HG02981 (cell line): ENCODE measurements around the gene GPR55.

Source experiments
- ATAC-seq: cut with Tn5 transposase; IDR thresholded peaks from one replicate; pipeline ENCODE4 v1.9.1; 2021; ENCODE audit warnings: mild to moderate bottlenecking, moderate library complexity; ENCODE audit not compliant: unreplicated experiment

Gene GPR55

DNA sequence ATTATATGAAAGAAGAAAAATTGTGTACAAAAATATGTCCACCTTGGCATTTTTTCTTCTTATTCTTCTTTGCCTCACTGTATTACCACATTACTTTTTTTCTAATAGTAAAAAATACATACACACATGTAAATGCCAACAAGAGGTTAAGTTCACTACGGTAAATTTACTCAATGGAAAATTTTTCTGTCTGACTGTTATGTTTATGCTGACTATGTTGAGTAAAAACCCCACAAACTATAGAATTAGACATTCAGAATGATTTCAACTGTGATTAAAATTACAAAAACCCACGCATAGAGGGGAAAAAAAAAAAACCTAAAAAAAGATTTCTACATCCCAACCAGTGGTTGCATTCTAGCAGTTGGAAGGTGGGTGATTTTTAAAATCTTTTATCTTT, 5.4 kb downstream of the GPR55 start:
- ATAC-seq: no peak

DNA sequence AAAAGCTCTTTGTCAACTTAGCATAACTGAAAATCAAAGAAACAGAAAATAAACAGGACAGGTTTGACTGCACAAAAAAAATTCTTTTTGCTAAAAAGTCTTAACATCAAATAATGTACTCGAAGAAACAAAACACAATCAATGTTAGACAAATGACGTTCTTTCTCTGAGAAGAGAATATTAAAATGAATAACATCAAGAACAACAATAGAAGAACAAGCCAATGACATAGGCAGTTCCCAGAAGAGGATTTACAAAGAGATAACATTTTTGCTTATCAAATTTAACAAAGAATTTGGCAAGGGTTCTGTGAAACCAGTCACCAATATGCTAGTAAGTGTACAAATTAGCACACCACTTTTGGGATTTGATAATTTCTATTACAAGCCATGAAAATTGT, 5.8 kb downstream of the GPR55 start:
- no peak for ATAC-seq

DNA sequence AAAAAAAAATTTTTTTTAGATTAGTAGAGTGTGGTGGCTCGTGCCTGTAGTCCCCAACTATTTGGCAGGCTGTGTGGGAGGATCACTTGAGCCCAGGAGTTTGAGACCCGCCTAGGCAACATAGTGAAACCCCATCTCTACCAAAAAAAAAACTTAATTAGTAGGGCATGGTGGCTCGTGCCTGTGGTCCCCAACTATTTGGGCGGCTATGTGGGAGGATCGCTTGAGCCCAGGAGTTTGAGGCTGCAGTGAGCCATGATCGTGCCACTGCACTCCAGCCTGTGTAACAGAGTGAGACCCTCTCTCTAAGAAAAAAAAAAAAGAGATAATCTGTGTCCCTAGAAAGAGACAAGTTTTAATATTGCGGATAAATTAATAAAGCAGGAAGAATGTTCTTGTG, 8.8 kb downstream of the GPR55 start:
- ATAC-seq: no peak

DNA sequence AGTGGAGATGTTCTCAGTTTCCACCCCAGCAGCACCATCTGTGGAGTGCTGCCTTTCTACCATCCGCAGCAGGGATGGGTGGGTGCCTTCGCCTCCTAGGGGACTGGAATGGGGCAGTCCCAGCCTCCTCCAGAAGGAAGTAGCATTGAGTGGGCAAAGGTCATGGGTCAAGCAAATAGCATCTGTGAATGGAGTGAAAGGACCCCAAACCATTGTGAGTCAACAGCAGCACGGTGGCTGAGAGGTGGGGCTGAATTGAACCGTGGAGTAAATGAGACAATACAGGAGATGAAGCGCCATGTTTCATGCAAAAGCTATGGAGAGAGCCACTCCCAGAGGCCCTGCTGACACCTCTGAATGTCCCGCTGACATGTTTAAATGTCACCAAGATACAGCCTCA, 9.7 kb downstream of the GPR55 start:
- ATAC-seq: no peak

DNA sequence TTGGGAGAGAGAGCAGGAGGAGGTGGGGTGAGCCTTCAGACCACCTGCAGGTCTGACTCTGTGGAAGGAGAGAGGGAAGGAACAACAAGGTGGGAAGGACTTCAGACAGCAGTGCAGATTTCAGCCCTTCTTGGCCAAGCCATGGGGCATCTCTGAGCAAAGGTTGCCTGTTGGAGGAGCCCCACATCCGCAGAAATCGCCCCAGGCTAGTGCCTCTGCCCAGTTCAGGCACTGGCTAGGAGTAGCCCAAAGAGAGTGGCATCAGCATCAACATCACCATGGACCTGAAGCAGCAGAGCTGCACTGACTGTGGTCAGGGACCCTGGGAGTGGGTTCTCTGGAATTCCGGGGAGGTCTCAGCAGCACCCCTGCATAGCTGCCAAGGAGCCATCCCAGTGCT, 10.2 kb downstream of the GPR55 start:
- no peak for ATAC-seq

DNA sequence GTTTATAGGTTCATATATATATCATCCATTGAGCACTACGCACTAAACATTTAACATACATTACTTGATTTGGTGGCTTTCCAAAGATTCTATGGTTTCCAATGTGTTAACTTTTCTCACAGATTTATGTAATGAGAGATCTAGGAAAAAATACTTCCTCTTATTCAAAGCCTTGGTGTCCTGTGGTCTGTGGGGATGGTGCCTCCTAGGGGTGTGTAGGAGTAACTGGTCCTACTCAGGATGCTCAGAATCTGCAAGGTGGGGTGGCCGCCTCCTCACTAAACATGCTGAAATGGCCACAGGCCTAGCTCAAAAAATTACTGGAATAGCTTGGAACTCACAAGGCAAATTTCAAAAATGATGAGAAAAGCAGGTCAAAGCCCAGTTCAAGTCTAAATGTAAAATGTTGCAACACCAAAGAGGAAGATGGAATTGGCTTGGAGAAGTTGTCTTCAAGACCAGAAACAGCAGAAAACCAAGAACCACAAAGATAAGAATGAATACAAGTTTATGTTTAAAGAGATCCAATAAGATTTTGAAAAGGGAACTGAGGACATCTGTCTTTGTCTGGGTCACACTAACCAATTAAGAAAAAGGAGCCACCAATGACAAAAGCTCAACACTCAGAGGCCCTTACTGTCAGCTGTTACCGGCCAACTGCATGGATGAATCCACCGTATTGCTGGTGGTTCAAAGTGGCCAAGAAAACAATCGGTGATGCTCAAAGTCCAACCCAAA, 11.5 kb downstream of the GPR55 start:
- ATAC-seq: no peak

DNA sequence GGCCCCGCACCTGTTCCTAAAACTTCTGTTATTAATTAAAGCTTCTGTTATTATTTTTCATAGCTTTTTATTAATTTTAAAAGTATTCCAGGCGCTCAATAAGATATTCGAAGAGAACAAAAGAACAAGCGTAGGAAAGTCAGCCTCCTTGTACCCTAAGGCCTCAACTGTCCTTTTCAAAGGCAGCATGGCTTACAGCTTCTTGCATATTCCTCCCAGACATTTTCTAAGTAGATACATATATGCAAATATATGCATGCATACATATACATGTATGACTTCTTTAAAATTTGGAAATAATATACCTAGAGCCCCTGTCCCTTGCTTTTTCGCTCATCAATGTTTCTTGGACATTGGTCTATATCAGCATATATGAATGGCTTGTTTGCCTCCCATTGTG, 12.3 kb downstream of the GPR55 start:
- no peak for ATAC-seq

DNA sequence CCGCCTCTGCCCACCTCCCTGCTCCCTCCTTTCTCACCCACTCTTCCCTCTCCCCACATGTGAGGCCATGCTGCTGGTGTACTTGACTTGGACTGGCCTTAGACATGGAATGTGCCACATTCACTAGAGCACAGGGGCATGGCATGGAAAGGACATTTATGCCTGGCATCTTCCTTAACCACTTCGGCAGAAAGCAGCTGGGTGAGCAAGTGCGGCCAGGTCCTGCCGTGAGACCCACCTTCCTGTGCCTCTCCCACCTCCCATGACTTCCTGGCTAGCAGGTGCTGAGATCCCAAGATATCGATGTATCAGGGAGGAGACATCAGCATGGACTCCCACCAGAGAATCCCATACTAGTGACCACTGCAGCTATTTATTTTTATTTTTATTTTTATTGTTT, 13.0 kb downstream of the GPR55 start:
- ATAC-seq: no peak

DNA sequence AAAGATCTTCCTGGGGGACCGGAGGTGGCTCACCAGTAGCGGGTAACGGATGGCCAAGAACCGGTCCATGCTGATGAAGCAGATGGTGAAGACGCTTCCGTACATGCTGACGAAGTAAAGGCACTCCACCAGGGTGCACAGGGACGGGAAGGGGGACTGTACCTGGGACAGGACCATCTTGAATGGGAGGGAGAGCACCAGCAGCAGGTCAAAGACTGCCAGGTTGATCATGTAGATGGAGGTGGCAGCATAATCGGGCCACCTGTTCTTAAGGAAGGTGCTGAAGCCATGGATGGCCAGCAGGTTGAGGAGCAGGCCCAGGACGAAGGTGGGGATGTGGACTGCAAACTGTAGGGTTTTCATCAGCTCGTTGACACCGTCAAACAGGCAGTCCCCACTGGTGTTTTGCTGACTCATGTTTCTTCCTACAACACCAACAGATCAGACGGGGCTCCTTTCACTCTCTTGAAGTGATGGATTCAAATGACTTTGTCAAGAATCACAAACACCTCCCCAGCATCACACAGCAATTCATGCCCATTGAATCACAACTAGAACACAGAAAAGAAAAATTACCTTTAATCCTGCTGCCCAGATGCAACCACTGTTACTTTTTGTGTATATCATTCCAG, 14.4 kb downstream of the GPR55 start:
- ATAC-seq: no peak

DNA sequence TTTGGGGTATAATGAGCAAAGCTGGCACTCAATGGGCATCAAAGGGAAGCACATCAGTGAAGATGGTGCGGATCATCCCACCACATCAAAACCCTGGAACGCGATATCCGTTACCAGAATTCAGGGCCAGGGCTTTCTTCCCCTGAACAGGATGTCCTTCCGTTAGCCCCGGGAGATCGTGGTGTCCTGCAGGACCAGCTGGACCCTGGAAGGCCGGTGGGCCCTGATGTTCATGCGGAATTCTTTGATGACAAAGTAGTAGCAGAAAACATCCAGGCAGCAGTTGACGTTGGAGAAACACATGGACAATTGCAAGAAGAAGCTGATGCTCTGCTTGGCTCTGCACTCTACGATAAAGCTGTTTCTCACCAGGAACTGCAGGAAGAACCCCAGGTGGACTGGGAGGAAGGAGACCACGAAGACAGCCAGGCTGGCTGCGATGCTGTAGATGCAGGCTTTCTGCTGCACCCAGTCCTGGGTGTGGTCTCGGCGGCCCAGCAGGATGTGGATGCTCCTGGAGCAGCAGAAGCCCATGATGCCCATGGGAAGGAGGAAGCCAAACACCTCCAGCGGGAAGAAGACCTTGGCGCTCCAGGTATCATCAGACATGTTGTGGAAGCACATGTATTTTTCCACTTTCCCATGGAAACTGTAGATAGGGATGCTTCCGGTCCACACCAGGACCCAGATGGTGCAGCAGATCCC, 15.0 kb downstream of the GPR55 start:
- no peak for ATAC-seq

DNA sequence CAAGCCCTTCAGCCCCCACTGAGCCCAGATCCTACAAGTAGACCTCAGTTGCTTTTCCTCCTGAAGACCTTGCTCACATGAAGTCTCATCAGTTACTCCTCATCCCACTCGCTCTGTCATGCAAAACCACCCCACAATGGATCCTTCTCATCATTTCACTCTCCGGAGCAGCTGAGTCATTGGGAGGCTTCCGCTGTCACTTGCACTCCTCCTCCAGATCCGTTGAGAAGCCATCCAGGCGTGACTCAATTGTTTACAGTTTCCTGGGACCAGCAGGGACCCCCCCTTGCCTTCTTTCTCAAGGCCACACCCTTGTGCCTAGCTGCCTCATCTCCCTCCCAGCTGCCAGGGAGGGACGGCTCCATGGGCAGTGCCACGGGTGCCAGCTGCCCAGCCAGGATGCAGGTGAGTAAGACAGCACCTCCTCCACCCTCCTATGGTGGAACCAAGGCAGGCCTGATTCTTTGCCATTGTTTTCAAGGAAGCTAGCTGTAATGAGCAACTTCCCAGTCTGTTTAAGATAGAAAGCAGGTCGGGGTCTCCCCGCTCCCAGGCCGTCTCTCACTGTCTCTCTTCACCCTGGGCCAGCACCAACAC, 16.3 kb downstream of the GPR55 start:
- ATAC-seq: no peak

DNA sequence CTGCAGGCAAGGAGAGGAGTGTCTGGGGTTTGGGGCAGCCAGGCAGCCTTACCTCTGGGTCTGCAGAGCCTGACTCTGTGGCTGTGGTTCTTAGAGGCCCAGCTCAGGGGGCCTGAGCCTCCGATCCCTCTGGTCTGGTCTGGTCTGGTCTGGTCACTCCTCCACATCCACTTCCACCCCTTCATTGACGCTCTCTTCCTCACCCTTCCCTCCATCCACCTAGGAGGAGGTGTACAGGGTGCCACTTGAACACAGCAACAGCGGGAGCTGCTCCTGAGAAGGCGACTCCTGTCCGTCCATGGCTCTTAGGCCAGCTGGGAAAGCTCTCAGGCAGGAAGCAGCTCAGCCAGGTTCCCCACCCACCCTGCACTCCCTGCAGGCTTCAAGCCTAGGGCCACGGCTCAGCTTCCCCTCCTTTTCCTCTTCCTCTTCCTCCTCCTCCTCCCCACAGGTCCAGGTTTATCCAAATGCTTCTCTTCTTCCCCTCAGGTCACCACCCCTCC, 16.9 kb downstream of the GPR55 start:
- no peak for ATAC-seq

DNA sequence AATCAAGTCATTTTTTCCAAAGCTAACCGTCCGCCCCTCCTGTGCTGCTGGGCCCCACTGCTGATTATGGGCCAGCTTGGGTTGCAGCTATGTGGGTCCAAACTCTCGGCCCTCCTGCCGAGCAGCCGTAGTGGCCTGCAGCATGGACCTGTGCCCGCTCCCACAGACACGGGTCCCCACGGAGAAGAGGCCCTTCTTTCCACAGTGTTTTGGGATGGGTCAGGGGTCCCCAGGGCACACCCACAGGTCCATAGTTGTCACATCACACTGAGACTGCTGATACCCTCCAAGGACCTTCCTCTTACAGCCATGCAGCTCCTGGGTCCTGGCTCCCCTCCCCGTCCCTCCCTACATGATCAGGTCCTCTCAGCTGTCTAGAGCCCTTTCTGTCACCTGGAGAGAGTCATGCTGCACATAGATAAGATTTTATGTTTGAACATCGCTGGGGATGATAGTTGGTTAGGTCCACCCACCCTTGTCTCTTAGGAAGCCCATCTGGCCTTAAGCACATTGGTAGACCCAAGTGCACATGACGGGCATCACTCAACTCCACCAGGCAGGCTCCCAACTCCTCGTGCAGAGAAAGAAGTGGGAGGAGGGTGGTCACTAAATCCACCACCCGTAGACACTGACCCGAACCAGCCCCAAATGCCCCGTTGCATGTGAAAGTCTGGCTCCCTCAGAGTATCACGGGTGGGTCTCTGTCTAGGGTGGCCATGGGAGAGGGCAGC, 17.5 kb downstream of the GPR55 start:
- ATAC-seq: no peak

DNA sequence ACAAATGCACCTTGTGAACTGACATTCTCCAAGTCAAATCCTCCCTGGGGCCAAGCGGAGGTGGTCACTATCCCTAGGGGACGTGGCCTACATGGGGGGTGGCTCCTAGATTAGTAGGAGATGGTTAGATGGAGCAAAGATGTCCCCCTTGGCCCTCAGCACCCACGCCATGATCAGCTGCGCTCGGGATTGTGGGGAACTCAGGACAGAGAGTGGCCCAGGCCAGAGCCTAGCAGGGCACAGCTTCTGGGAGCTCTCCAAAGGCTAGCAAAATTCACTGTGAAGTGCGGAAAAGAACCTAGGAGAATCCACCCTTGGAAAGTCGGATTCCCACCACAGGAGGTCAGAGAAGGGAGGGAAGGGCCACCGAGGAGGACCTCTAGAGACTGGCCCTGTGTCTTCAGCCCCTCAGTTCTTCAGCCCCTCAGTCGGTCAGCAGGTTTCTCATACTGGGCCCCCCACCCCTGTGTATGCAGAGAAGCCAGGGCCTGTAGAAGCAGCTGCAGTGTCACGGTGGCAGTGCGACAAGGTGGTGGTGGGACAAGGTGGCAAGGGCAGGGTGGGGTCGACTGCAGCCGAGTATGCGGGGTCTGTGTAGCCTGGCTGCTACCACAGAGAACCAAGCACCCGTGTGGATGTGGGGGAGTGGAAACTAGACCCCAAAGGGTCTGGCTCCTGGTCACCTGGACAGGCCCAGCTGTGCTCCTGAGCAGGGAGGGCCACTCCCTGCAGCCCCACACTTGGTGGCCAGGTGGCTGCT, 18.4 kb downstream of the GPR55 start:
- no peak for ATAC-seq

DNA sequence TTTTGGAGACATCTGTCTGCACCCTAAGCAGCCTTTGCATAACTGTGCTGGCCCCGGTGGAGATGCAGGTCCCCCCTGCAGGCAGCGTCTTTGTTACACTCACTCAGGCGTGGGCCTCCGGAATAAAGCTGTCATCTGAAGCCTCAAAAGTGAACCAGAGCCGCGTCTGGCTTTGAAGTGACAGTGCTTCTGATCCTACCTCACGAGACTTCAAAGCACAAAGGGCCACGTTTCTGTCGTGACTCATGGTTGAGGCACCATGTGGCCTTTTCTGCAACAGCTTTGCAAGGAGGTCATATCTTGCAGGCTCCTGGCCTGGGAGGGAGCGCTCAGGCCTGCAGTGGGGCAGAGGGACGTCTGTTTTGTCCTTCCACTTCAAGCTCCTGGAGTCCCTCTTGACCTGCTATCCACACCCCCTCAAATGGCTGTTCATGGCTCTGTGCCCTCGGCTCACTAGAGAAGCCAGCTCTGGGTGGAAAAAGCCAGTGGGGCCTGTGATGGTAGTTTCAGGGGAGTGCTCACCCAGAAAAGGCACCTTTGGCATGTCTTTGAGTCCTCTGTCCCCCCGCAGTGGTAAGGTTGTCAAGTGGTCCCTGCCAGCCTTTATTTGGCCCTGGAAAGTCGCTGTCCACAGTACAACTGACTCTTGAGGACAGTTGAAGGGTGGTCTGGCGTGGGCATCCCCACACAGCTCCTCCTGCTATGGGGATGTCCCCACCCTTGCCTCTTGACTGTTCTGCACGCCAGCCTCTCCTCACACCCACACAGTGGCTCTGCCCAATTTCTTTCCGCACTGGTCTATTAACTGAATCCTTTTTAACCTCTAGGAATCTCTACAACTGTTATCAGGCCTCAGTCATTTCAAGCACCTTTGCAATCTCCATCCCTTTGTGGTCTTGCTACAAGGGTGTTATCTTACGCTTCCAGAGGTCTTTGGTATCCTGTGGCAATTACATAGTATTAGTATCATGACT, 19.3 kb downstream of the GPR55 start:
- no peak for ATAC-seq

DNA sequence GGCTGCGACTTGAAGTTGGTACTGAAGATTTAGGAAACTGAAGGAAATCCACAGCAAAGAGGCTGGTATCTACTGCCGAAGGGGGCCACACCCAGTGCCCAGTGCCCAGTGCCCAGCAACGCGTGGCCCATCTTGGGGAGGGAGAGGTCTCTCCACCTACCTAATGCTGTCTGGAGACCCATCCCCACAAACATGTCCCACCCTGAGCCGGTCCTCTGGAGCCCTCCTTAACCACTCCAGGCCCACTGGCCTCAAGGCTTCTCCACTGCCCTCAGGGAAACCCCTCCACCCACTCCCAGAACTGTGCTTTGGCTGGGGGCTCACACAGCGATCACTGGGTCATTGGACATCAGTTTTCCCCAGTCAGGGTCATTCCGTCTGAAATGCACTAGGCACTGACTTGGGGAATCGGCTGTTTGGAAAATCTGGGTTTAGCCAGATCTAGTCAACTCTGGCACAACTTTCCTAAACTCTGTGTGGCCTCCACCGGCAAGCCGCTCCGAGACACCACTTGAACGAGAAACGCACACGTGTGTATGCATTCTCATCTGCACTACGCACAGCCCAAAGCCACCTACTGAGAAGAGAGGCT, 20.1 kb downstream of the GPR55 start:
- no peak for ATAC-seq

DNA sequence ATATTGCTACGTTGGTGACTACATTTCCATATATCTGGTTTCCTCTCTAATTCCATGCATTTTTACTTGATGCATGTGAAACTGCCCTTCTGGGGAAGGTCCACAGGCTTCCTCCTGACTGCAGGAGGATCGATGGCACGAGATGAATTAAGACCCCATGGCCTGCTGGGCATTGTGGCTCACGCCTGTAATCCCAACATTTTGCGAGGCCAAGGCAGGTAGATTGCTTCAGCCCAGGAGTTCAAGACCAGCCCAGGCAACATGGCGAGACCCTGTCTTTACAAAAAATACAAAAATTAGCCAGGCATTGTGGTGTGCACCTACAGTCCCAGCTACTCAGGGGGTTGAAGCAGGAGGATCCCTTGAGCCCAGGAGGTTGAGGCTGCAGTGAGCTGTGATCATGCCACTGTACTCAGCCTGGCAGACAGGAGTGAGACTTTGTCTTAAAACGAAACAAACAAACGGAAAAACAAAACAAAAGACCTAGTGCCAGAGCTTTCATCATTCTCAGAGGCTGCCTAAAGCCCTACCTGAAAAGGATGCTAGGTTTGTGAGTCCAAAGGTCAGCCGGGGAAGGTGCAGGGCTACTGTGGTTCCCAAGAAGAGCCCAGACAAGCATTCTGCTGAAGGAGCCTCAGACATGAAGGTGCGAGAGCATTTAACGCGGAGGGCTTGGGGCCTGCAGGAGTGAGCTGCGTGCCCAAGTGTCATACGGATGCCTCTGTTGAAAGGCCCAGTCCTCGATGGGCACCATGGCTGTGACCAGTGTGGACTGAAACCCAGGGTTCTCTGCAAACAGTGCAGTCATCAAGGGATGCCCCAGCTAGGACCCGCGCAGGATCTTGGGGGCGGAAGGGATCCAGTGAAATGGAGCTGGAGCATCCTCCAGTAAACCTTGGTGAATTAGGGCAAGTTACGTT, 21.6 kb downstream of the GPR55 start:
- ATAC-seq: no peak
